Measurements from ENCODE around the gene SMPD1. TPM values are rescaled to one million over a fixed set of nuclear protein-coding genes. Genes with fewer than 3 reads are reported as not detected.

Gene SMPD1
- total RNA-seq (10 to 100 TPM; 19.4 to 32.3 (median 28.4) TPM), polyA plus RNA-seq (10 to 100 TPM; 30.6 to 62.0 TPM)

DNA sequence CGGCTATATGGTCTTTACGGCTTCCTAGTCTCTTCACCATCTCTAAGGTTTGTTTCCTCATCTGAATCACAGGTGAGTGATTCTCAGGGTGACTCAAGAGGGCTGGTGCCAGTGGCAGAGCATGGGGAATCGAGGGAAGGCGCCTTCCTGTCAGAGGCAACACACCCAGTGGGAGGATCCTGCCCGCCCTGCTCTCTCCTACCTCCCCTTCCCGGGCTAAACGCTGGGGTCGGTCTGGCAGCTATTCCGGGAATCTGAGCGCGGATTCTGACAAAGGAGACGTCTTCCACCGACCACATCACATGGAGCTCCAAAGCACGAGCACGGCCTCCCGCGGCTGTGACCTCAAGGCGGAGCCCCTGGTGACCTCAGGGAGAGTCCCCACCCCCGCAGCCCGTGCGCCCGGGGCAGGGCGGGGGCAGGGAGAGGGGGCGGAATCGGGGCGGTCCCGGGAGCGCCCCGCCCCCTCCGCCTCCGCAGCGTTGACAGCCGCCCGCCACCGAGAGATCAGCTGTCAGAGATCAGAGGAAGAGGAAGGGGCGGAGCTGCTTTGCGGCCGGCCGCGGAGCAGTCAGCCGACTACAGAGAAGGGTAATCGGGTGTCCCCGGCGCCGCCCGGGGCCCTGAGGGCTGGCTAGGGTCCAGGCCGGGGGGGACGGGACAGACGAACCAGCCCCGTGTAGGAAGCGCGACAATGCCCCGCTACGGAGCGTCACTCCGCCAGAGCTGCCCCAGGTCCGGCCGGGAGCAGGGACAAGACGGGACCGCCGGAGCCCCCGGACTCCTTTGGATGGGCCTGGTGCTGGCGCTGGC is at the start of gene SMPD1:
Gene SMPD1 (plus strand): TSS at position 570 of the 813 bp plus-strand sequence. CDS start 125 bp downstream, at position 695.
- H3K4me3 ChIP-seq: peak within 1 kb of the TSS; percentile 60 to 83 (median 82)
- H3K27ac ChIP-seq: peak within 1 kb of the TSS; percentile 82 to 94 (median 92)
- peak; percentile 95 to 97 (median 96) for ATAC-seq
- no peak for FAIRE-seq
- H3K9me3 ChIP-seq: no peaks in the 10 kb centered on the region
- DNase-seq: peak; percentile 92 to 97 (median 94)
- no peaks in the 10 kb centered on the region for H3K36me3 ChIP-seq
- intact Hi-C loops (cut with DNase I): loop anchor here in 1 of 3 donors (10.0 kb wide), 1 partner anchor 115 kb away; no protein-coding TSS in a partner anchor
- TF ChIP-seq, protein P1, sequence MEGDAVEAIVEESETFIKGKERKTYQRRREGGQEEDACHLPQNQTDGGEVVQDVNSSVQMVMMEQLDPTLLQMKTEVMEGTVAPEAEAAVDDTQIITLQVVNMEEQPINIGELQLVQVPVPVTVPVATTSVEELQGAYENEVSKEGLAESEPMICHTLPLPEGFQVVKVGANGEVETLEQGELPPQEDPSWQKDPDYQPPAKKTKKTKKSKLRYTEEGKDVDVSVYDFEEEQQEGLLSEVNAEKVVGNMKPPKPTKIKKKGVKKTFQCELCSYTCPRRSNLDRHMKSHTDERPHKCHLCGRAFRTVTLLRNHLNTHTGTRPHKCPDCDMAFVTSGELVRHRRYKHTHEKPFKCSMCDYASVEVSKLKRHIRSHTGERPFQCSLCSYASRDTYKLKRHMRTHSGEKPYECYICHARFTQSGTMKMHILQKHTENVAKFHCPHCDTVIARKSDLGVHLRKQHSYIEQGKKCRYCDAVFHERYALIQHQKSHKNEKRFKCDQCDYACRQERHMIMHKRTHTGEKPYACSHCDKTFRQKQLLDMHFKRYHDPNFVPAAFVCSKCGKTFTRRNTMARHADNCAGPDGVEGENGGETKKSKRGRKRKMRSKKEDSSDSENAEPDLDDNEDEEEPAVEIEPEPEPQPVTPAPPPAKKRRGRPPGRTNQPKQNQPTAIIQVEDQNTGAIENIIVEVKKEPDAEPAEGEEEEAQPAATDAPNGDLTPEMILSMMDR (IDR thresholded peaks at IDR 0.05): no peak
- H3K4me1 ChIP-seq: peaks cover 0 to 29% (median 9%) of the 10 kb centered on the region in 3 donors
- H3K27me3 ChIP-seq: no peaks in the 10 kb centered on the region
- WGBS, 2 donors: 0% methylated on average over 50 to 63 of the region's 63 CpGs

DNA sequence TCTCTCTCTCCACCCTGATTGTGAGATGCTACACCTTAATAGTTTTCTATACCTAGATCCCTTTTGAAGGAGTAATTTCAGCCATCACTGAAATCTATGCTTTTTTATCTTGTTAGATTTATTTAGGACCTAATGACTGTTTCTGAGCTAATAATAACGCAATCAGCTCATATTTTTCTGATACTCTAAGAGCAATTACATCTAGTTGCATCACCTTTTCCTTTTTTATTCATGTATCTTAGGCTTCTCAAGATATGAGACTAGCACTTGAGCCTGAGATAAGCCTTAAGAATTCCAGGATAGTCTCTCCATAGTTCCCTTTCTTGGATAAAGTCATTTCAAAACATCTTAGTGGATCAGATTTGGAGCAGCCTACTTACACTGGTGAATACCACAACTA is 44.9 kb upstream of the SMPD1 start:
- no peak for DNase-seq
- FAIRE-seq: no peak
- H3K9me3 ChIP-seq: no peaks in the 10 kb centered on the region
- ATAC-seq: no peak
- WGBS, 2 donors: 88 to 89% methylated on average over 1 of the region's 1 CpG
- H3K4me3 ChIP-seq: no peak overlapping the region
- intact Hi-C loops (cut with DNase I): no loop called here
- H3K27ac ChIP-seq: no peak overlapping the region
- TF ChIP-seq, protein P1 (IDR thresholded peaks at IDR 0.05): no peak
- no peaks in the 10 kb centered on the region for H3K27me3 ChIP-seq
- H3K4me1 ChIP-seq: no peaks in the 10 kb centered on the region
- no peaks in the 10 kb centered on the region for H3K36me3 ChIP-seq

DNA sequence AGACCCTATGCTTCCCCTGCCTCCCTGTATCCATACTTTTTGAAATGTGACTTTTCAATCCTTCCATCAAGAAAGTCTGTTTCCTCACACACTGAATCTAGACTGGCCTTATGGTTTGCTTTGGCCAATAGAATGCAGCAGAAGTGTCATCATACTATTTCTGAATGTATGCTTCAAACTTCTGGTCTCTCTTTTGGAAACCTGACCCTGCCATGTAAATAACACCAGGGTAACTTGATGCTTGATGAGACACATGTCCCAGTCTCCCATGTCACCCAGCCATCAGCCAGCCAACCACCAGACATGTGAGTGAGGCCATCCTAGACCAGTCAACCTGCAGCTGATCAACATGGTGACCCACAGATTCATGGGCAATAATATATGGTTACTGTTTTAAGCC is 40.2 kb upstream of the SMPD1 start:
- H3K36me3 ChIP-seq: no peaks in the 10 kb centered on the region
- TF ChIP-seq, protein P1 (IDR thresholded peaks at IDR 0.05): no peak
- H3K27me3 ChIP-seq: no peaks in the 10 kb centered on the region
- H3K27ac ChIP-seq: no peak overlapping the region
- ATAC-seq: no peak
- H3K4me1 ChIP-seq: peaks cover 0 to 15% (median 5%) of the 10 kb centered on the region in 3 donors
- no peak overlapping the region for H3K4me3 ChIP-seq
- no peaks in the 10 kb centered on the region for H3K9me3 ChIP-seq
- intact Hi-C loops (cut with DNase I): loop anchor here in 2 of 3 donors (10.0 kb wide), 2 partner anchors 325 to 355 kb away; no protein-coding TSS in a partner anchor
- no peak for DNase-seq
- FAIRE-seq: no peak

DNA sequence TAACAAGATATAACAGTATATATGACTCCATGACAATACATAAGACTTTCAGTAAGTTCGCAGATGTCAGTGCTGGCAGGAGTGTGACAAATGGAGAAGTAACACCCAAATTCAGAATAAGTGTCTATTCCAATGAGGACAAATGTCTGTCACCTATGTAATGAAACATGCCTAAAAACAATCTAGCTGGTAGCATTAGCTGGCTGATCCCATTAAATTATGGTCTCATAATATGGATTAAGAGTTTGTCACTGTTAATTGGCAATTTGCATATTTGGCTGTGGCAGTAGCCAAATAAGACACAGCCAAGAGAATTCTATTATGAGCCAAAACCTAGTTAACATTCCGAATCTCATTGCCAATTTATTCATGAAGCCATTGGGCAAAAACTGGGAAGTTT is 39.8 kb upstream of the SMPD1 start:
- H3K4me1 ChIP-seq: peaks cover 0 to 19% (median 9%) of the 10 kb centered on the region in 3 donors
- H3K4me3 ChIP-seq: no peak overlapping the region
- TF ChIP-seq, protein P1 (IDR thresholded peaks at IDR 0.05): no peak
- H3K36me3 ChIP-seq: no peaks in the 10 kb centered on the region
- DNase-seq: no peak
- no peaks in the 10 kb centered on the region for H3K27me3 ChIP-seq
- H3K9me3 ChIP-seq: no peaks in the 10 kb centered on the region
- no peak for FAIRE-seq
- no peak overlapping the region for H3K27ac ChIP-seq
- intact Hi-C loops (cut with DNase I): loop anchor here in 2 of 3 donors (10.0 kb wide), 2 partner anchors 326 to 356 kb away; no protein-coding TSS in a partner anchor
- ATAC-seq: no peak
- WGBS, 2 donors: 74 to 91% methylated on average over 2 of the region's 2 CpGs
